H1 (cell line): ENCODE results near the gene STAMBP. TPM values are rescaled to one million over a fixed set of nuclear protein-coding genes. Genes with fewer than 3 reads are reported as not detected.

ENCODE experiments used
- CTCF ChIA-PET: fragments of 300-600 bp; sonication (Branson Sonifier 250); formaldehyde crosslinking; loops from one replicate; lab custom pipeline; 2021; ENCODE audit not compliant: partially characterized antibody; lab: Charles Lee
- POLR2A ChIA-PET: fragments of 300-600 bp; sonication (Branson Sonifier 250); formaldehyde crosslinking; loops from one replicate; lab custom pipeline; 2021; ENCODE audit warnings: inconsistent platforms; ENCODE audit not compliant: partially characterized antibody; lab: Charles Lee
- DNase-seq, 2 experiments: peaks; one replicate each; pipeline versions ENCODE4 v3.0.0 to v3.0.0-alpha.2; 2010 to 2022; ENCODE audit warnings: low spot score in 2 of 2, low read depth in 1 of 2, mixed read lengths in 1 of 2
- FAIRE-seq: peaks from 2 replicates; lab custom pipeline; 2011; peaks lifted over from hg19 to GRCh38; lab: Jason Lieb, UNC
- H2AFZ ChIP-seq: 2 replicates; pipeline ENCODE4 v1.8.1; 2012; ENCODE audit warnings: low read length, inconsistent platforms
- H2AK5ac ChIP-seq: 2 replicates; pipeline ENCODE4 v1.6.1; 2013; ENCODE audit warnings: low read depth, low read length
- H2BK120ac ChIP-seq: replicated peaks from 2 replicates; pipeline ENCODE3; 2013; ENCODE audit warnings: low read depth, low read length, inconsistent platforms
- H2BK12ac ChIP-seq: 2 replicates; pipeline ENCODE4 v1.6.1; 2013; ENCODE audit warnings: low read depth, low read length
- H2BK15ac ChIP-seq: 2 replicates; pipeline ENCODE4 v1.6.1; 2013; ENCODE audit warnings: low read length
- H2BK20ac ChIP-seq: 2 replicates; pipeline ENCODE4 v1.6.1; 2013; ENCODE audit warnings: low read length
- H2BK5ac ChIP-seq: 2 replicates; pipeline ENCODE4 v1.6.1; 2013; ENCODE audit warnings: low read depth, low read length
- H3K14ac ChIP-seq: 2 replicates; pipeline ENCODE4 v1.6.1; 2013; ENCODE audit warnings: inconsistent platforms; ENCODE audit not compliant: insufficient read length
- H3K18ac ChIP-seq: 2 replicates; pipeline ENCODE4 v1.6.1; 2013; ENCODE audit warnings: low read length; ENCODE audit errors: extremely low read depth
- H3K23ac ChIP-seq: 2 replicates; pipeline ENCODE4 v1.6.1; 2013; ENCODE audit warnings: inconsistent platforms; ENCODE audit not compliant: insufficient read length
- H3K23me2 ChIP-seq: 2 replicates; pipeline ENCODE4 v1.6.1; 2013; ENCODE audit warnings: low read depth, low read length
- H3K27ac ChIP-seq: 2 replicates; pipeline ENCODE4 v1.6.1; 2011; ENCODE audit warnings: low read depth, low read length, inconsistent platforms
- H3K27me3 ChIP-seq, 4 experiments: replicated peaks in 1 of 4; 1 replicate in 1 of 4; 2 replicates in 3 of 4; pipeline versions ENCODE4 v1.6.1 to v1.8.1; 2011 to 2013; ENCODE audit warnings: low read length in 3 of 4, mild to moderate bottlenecking in 3 of 4, inconsistent platforms in 2 of 4, mixed read lengths in 2 of 4, moderate library complexity in 1 of 4; ENCODE audit not compliant: control insufficient read depth in 3 of 4, insufficient read depth in 3 of 4; ENCODE audit errors: extremely low read depth in 1 of 4
- H3K36me3 ChIP-seq, 4 experiments: 2 replicates each; pipeline versions ENCODE4 v1.6.1 to v1.8.1; 2011 to 2013; ENCODE audit warnings: mild to moderate bottlenecking in 4 of 4, low read length in 3 of 4, moderate library complexity in 2 of 4, control low read depth in 1 of 4, inconsistent platforms in 1 of 4; ENCODE audit not compliant: insufficient read depth in 4 of 4, control insufficient read depth in 2 of 4
- H3K4ac ChIP-seq: replicated peaks from 2 replicates; pipeline ENCODE3; 2013; ENCODE audit warnings: low read length, low read depth, mixed read lengths, inconsistent platforms; ENCODE audit not compliant: insufficient read length
- H3K4me1 ChIP-seq, 4 experiments: replicated peaks in 1 of 4; 1 replicate in 1 of 4; 2 replicates in 3 of 4; pipeline versions ENCODE4 v1.6.1 to v1.8.1; 2011 to 2013; ENCODE audit warnings: low read length in 3 of 4, inconsistent platforms in 2 of 4, mixed read lengths in 1 of 4; ENCODE audit not compliant: insufficient read depth in 4 of 4, control insufficient read depth in 3 of 4
- H3K4me2 ChIP-seq, 2 experiments: 2 replicates each; pipeline versions ENCODE4 v1.6.1 to v1.8.1; 2011 to 2013; ENCODE audit warnings: low read depth in 2 of 2, low read length in 2 of 2, control low read depth in 1 of 2, inconsistent platforms in 1 of 2, mild to moderate bottlenecking in 1 of 2; ENCODE audit not compliant: insufficient read depth in 1 of 2
- H3K4me3 ChIP-seq, 4 experiments: fragments of 200-600, 300-600 bp in 1 of 4; sonication (generic), shearing (Covaris generic), sonication (Bioruptor Twin) in 1 of 4; 2 replicates each; pipeline versions ENCODE4 v1.5.1 to v1.8.1; 2011 to 2016; ENCODE audit warnings: low read length in 4 of 4, low read depth in 3 of 4, control low read depth in 2 of 4, inconsistent platforms in 2 of 4, mild to moderate bottlenecking in 2 of 4, mixed read lengths in 1 of 4, moderate library complexity in 1 of 4; ENCODE audit not compliant: insufficient read depth in 2 of 4; ENCODE audit errors: extremely low read depth in 1 of 4
- H3K56ac ChIP-seq: replicated peaks from 2 replicates; pipeline ENCODE3; 2013; ENCODE audit warnings: low read depth, mild to moderate bottlenecking, mixed read lengths, low read length, inconsistent platforms; ENCODE audit not compliant: insufficient read length
- H3K79me1 ChIP-seq: 2 replicates; pipeline ENCODE4 v1.6.1; 2013; ENCODE audit warnings: low read depth, low read length, control low read depth
- H3K79me2 ChIP-seq, 2 experiments: 2 replicates each; pipeline versions ENCODE4 v1.6.1 to v1.8.1; 2012 to 2013; ENCODE audit warnings: low read length in 2 of 2, mild to moderate bottlenecking in 2 of 2, inconsistent platforms in 1 of 2; ENCODE audit not compliant: insufficient read depth in 2 of 2, control insufficient read depth in 1 of 2
- H3K9ac ChIP-seq, 4 experiments: replicated peaks in 1 of 4; 1 replicate in 1 of 4; 2 replicates in 3 of 4; pipeline versions ENCODE4 v1.6.1 to v1.8.1; 2011 to 2013; ENCODE audit warnings: low read depth in 3 of 4, low read length in 3 of 4, control low read depth in 2 of 4, mild to moderate bottlenecking in 2 of 4, moderate library complexity in 2 of 4, inconsistent platforms in 1 of 4; ENCODE audit errors: extremely low read depth in 1 of 4
- H3K9me3 ChIP-seq, 2 experiments: 2 replicates each; pipeline versions ENCODE4 v1.6.1 to v1.8.1; 2012 to 2013; ENCODE audit warnings: mild to moderate bottlenecking in 2 of 2, moderate library complexity in 2 of 2, control low read depth in 1 of 2, inconsistent platforms in 1 of 2, low read depth in 1 of 2, low read length in 1 of 2, mixed read lengths in 1 of 2; ENCODE audit not compliant: insufficient read depth in 2 of 2
- H4K20me1 ChIP-seq, 2 experiments: replicated peaks in 1 of 2; 2 replicates each; pipeline versions ENCODE3 to v1.8.1; 2011 to 2013; ENCODE audit warnings: inconsistent platforms in 2 of 2, low read length in 2 of 2, mild to moderate bottlenecking in 1 of 2; ENCODE audit not compliant: insufficient read depth in 2 of 2, control insufficient read depth in 1 of 2
- H4K5ac ChIP-seq: 2 replicates; pipeline ENCODE4 v1.6.1; 2013; ENCODE audit warnings: low read length, low read depth, mixed read lengths, inconsistent platforms; ENCODE audit not compliant: insufficient read length
- H4K8ac ChIP-seq: 2 replicates; pipeline ENCODE4 v1.8.0; 2013; ENCODE audit warnings: mild to moderate bottlenecking, moderate library complexity, low read length, inconsistent platforms; ENCODE audit not compliant: insufficient read depth; ENCODE audit errors: extremely low read depth
- H4K91ac ChIP-seq: replicated peaks from 2 replicates; pipeline ENCODE3; 2013; ENCODE audit warnings: low read length, mixed read lengths, inconsistent platforms; ENCODE audit not compliant: insufficient read length
- BACH1 ChIP-seq: IDR thresholded peaks from 2 replicates; pipeline ENCODE4 v1.6.1; 2012; ENCODE audit warnings: low read length, improper control_type of control experiment
- POLR2A ChIP-seq, 2 experiments: IDR thresholded peaks; 1 replicate in 1 of 2; 2 replicates in 1 of 2; pipeline ENCODE4 v1.6.1; 2011; ENCODE audit warnings: low read depth in 2 of 2, low read length in 2 of 2, mild to moderate bottlenecking in 2 of 2; ENCODE audit errors: control extremely low read depth in 1 of 2
- TAF7 ChIP-seq: optimal IDR thresholded peaks from 2 replicates; pipeline ENCODE3; 2011; ENCODE audit warnings: low read depth, mild to moderate bottlenecking, inconsistent platforms, low read length, moderate library complexity, borderline replicate concordance
- ZNF274 ChIP-seq: IDR thresholded peaks from 2 replicates; pipeline ENCODE4 v1.7.0; 2012; ENCODE audit warnings: low read length, borderline replicate concordance; ENCODE audit errors: extremely low read depth
- WGBS, 2 experiments: shearing (Covaris generic) in 1 of 2; methylation state at CpG; one replicate each; pipeline versions ENCODE4 v1.1.6 to v1.1.7; 2013 to 2015; ENCODE audit warnings: low lambda C conversion rate in 2 of 2, mixed read lengths in 2 of 2, inconsistent platforms in 1 of 2, low coverage in 1 of 2, missing lambda C conversion rate in 1 of 2; ENCODE audit not compliant: insufficient replicate concordance in 2 of 2, insufficient coverage in 1 of 2, insufficient read length in 1 of 2; ENCODE audit errors: extremely low coverage in 1 of 2, missing lambda C conversion rate in 1 of 2; 5-methylcytosine and 5-hydroxymethylcytosine counted together
- polyA plus RNA-seq, 7 experiments: library from polyadenylated mRNA; depleted of rRNA in 3 of 7; stranded (reverse) in 5 of 7; unstranded in 2 of 7; fragments of >200 nt in 5 of 7; fragments of 200-250 nt in 2 of 7; gene quantifications; 1 replicate in 5 of 7; 2 replicates in 1 of 7; 4 replicates in 1 of 7; pipeline versions ENCODE4 v1.2.1 to v1.2.3, GENCODE V29; 2011 to 2013; ENCODE audit warnings: missing spikeins in 2 of 7, mixed read lengths in 2 of 7
- total RNA-seq: library from RNA; stranded (reverse); fragmentation: NEBNext Ultra II Directional; extraction: Animal tissue kit (Norgen Biotek cat#: 25700); gene quantifications from 2 replicates; pipeline ENCODE4 v1.2.1, GENCODE V29; 2021

The STAMBP gene
- total and polyA plus RNA-seq, 2 of the 8 experiments (the other 6 are each of a cell fraction or from before 2014, with no cell fraction given): 35.8 to 49.7 TPM

DNA sequence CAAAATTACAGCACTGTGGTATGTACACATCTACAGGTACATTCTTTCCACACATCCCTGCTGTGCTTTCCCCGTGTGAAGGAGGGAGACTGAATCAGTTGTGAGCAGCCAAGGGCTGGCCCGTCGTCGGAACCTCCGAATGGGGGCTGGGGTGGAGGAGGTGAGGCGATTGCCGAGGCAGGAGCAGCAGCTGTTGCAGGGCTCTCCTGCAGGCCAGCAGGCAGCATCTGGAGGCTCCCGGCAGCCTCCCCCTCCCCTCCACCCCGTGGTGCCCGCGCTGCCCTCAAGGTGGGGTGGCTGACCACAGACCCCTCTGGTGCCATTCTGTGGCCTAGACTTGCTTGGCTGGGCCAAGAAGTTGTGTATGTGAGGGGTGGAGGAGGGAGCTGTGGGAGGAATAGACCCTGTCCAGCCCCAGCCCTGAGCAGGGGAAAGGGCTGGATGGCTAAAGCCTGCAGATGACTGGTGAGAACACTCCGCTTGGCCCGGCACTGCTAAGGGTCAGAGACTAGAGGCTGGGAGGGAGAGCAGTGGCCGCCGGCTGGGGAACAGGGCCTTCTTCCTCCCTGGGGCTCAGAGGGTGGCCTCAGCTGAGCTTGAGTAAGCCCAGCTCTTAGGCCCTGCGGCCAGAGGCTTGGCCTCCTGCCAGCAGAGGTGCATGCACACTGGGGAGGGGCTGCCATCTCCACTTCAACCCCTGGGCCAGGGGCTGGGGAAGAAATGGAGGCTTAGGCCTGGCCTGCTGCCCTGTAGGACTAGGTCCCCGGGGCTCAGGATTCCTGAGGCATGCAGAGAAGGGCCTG, 7.6 kb downstream of the STAMBP start:
- no peak for TF ChIP-seq ZNF274
- no peak for TF ChIP-seq POLR2A (IDR thresholded peaks at IDR 0.05; ENCODE audit: control extremely low read depth in 1 of 2, low read depth in 2 of 2, low read length in 2 of 2)
- TF ChIP-seq TAF7: no peak
- TF ChIP-seq BACH1: no peak
- Histone ChIP-seq H2BK15ac (no peak overlapping the region), H3K4me3 (no peak overlapping the region), H3K9me3 (no peaks in the 10 kb centered on the region), H3K4me1 (no peaks in the 10 kb centered on the region), H3K23me2 (no peaks in the 10 kb centered on the region), H3K79me1 (peaks cover 3% of the 10 kb centered on the region; the same call in 1 of the 2 replicates), H2BK120ac (no peak overlapping the region), H3K27me3 (no peaks in the 10 kb centered on the region), H3K4ac (no peak overlapping the region), H4K20me1 (peaks cover 2 to 4% of the 10 kb centered on the region in 2 experiments), H4K5ac (no peak overlapping the region), H2AK5ac (no peak overlapping the region), H3K14ac (no peak overlapping the region), H3K9ac (no peak overlapping the region), H3K27ac (no peak overlapping the region), H3K18ac (no peak overlapping the region), H2BK12ac (no peak overlapping the region), H2BK5ac (no peak overlapping the region), H3K23ac (no peak overlapping the region), H3K36me3 (peaks cover 0 to 30% (median 11%) of the 10 kb centered on the region in 4 experiments; a peak in 6 of 8 replicates), H4K91ac (no peak overlapping the region), H3K79me2 (peaks cover 0 to 11% of the 10 kb centered on the region in 2 experiments; a peak in 1 of 4 replicates), H4K8ac (no peak overlapping the region), H2BK20ac (no peak overlapping the region), H3K4me2 (no peak overlapping the region), H3K56ac (no peak overlapping the region), H2AFZ (no peak overlapping the region)
- 93% methylated on average over 16 of the region's 17 CpGs; no CpG with 5 or more reads in 1 of the 2 experiments for WGBS, 2 experiments
- CTCF ChIA-PET: interaction anchor here (1.2 kb wide), 1 partner anchor 12 kb away, joined by 3 read pairs; no protein-coding TSS in a partner anchor
- POLR2A ChIA-PET: no interaction called here
- FAIRE-seq: no peak
- no peak for DNase-seq
